Stimulated activated CD8-positive, alpha-beta memory T cell treated with anti-CD3 and anti-CD28 coated beads, Interleukin-15, amount 100 ng/mL, for 4 hours (primary cell): Measurements from ENCODE around the gene FUT7.
"Not testable (repeated sequence)": the region's sequence is repeated elsewhere in the genome, so short reads cannot be mapped to it uniquely, and the experiment has no call there.

ENCODE experiments used
- DNase-seq, 2 donors: peaks; one replicate each; pipeline ENCODE4 v3.0.0-alpha.2; 2020; ENCODE audit warnings: low read depth in 2 of 2

The FUT7 gene

DNA sequence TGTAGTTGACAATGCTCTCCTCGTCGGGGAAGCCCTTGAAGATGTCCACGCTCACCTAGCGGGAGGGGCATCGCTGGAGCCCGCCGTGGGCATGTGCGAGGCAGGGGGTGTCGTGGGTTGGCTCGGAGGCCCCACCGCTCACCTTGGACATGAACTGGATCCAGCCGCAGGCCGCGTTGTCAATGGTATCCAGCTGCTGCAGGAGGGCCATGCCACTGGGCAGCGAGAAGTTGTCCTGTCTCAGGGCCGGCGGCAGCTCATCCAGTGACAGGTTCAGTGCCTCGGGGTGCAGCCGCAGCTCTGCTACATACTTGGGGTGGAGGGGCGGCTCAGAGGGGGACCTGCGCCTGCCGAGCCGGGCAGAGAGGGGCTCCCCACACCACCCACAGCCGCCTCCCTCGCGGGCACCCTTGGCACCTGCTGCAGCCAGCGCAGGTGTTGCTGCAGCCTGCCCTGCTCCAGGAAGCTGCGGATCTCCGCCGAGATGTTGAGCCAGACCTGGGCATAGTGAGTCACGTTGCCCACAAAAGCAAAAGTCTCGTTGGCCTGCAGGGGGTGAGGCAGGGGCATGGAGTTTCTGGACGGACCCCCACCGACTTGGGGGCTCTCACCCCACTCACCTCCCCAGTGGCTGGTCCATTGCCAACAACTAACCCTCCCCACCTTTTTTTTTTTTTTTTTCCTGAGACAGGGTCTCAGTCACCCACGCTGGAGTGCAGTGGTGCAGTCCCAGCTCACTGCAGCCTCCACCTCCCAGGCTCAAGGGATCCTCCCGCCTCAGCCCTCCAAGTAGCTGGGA, 12.9 kb downstream of the FUT7 start:
- no peak for DNase-seq

DNA sequence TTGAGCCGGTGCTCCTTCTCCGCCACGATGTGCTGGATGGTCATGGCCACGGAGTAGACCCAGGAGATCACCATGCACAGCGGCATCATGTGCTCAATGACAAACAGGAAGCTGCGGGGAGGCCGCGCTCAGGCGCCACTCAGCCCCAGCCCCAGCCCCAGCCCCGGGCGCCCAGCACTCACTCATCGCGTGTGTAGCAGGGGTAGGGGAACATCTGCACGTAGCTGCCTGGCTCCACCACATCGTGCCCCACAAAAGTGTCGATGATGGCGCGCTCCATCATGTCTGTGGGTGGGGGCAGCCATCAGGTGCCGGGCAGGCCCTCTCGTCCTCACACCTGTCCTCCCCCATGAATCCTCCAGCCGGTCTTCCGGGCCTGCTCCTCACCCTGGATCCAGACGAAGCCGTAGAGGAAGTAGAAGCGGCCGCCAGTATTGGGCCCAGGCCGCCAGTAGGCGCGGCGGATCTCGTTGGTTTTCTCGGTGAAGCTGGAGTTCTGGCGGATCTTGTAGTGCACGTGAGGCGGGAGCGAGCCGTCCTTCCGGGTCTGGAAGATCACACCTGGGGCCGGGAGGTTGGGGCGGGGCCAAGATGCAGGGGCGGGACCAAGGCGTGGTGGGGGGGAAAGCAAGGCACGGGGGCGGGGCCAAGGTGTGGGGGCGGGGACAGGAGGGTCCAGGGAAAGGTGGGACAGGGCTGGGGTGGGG, 13.9 kb downstream of the FUT7 start:
- DNase-seq = no peak

DNA sequence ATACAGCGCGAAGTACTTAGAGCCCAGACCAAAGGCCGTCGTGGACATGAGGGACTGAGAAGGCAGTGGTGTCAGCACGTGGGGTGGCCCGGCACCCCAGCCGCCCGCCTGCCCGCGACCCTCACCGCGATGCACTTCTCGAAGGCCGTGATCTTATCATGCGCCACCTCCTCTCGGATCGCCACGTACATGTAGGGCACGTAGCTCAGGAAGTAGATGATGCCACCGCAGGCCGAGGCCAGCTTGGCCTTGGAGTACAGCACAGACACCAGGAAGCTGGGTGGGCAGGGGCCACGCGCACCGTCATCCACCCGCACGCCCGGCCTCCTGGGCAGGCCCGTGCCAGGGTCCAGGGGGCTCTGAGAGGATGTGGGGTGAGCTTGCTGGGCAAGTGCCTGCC, 14.8 kb downstream of the FUT7 start:
- DNase-seq = no peak

DNA sequence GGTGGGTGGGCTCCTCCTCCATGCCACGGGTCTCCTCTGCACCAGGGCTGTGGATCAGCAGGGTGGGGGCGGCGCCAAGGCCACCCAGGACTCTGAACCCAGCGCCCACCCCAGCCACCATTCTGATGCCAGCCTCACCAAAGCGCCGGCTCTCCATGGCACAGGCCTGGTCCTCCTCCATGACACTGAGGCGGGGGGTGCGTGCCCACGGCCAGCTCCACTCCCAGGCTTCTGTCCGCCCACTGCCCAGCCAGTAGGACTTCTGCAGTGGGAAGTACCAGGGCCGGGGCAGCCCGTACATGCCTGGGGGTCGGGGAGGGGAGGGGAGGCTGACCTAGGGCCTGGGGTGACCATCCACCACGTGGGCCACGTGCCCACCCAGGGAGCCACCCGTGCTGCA, 15.5 kb downstream of the FUT7 start:
- no peak for DNase-seq

DNA sequence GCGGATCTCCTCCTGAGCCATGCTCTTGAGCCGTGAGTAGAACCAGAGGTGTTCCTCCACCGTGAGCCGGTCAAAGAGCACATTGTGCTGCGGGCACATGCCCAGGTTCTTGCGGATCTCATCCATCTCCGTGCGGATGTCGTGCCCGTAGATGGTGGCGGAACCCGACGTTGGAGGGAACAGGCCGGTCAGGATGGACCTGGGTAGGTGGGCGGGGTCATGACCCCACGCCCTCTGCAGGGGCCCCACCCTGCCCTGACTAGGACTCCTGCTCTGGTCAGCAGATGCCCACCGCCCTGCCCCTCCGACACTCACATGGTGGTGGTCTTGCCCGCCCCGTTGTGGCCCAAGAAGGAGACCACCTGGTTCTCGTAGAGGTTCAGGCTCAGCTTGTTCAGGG, 15.9 kb downstream of the FUT7 start:
- no peak for DNase-seq

DNA sequence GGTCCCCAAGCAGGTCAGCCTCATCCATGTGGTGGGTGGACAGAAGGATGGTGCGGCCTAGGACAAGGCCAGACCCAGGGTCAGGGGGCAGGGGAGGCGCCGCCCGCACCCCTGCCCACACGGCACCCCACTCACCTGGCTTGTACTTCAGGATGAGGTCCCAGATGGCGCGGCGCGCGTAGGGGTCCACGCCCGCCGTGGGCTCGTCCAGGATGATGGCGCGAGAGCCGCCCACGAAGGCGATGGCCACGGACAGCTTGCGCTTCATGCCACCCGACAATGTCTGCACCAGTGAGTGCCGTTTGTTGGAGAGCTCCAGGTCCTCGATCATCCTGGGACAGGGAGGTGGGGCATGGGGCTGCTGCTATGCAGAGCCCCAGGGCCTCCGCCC, 16.4 kb downstream of the FUT7 start:
- no peak for DNase-seq

DNA sequence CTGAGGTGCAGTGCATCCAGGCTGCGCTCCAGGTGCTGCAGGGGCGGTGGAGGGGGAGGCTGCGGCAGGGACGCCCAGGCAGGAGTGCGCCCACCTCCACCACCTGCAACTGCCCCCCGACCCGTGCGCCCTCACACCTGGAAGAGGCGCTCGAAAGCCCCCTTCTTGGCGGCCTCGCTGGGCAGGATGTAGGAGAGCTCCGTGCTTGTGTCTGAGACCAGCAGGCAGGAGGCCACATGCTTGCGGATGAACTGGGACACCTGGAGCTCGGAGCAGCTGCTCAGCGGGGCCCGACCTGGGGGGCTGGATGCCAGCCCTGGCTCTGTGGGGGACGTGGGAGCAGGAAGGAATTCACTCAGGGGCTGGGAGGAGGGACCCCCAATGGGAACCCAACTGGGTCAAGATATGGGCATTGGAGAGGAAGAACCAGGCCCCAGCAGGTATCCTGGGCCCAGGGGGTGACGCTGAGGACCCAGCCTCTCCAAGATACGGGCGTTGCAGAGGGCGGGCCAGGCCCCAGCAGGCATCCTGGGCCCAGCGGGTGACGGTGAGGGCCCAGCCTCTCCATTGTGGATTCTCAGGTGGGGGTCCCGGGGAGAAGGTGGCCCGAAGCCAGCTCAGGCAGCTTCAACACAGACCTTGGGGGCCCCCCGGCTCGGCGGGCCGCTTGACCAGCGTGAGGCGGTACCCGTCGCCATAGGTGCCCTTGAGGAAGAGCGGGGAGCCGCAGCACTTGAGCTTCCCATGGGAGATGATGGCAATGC, 16.9 kb downstream of the FUT7 start:
- DNase-seq = no peak

DNA sequence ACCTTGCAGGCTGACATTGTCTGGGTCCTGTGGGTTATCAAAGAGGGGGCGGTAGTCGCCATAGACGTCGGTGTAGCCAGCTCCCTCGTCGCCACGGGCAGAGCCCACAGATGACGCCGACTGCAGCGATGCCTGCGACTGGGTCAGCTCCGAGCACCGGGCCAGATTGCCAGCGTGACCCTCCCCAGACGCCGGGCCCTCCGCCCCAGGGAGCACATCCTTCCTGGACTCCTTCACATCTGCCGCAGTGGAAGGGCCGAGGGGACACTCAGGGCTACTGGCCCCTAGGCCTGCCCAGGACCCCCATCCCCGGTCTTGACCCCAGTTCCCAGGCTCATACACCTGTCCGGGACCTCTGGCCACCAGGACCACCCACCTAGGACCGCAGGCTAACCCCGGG, 17.7 kb downstream of the FUT7 start:
- no peak for DNase-seq

DNA sequence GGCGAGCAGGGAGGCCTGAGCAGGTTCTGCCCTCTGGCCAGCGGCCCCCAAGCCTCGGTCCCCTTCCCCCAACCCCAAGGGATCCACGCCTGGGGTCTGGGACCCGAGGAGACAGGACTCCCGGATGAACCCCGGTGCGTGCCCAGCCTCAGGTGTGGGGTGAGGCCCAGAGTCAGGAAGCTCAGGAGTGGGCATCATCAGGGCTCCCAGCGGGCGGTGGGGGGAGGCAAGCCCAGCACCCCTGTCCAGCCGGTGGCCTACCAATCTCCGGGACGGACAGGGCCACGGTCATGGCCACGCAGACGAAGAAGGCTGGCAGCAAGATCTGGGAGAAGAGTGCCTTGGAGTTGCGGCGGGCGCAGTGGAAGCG, 18.3 kb downstream of the FUT7 start:
- no peak for DNase-seq

DNA sequence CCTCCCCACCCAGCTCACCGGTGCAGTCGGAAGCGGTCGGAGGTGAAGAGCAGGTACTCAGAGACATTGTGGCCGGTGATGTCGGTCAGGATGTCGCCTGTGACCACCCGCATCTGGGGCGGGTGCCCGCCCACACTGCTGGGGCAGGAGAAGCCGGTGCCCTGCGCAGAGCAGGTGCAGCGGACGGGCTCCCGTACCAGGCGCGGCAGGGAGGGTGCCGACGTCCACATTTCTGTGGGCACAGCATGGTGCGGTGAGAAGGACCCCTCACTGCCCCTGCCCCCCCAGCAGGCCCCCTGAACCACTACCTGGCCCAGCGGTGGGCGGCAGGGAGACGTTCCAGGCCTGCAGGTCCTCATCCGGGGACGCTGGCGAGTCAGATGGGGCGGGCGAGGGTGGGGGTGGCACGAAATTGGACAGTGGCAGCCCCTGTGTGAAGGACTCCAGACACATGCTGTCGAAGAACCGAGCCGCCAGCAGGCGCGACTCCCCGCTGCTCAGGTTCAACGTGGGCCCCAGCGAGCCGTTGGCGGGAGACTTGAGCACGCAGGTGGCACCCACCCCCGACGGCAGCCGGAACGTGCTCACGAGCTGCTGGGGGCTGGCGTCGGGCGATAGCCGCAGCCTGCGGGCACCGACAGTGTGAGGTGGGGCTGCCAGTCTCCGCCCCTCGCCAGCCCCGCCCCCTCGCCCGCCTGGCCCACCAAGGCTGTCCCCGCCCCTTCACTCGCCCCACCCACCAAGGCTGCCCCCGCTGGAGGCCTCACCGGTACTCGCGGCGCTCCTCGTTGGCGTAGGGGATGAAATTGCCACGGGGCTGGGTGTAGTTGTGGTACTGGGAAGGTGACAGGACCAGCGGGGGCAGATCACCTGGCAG, 19.0 kb downstream of the FUT7 start:
- DNase-seq = no peak

DNA sequence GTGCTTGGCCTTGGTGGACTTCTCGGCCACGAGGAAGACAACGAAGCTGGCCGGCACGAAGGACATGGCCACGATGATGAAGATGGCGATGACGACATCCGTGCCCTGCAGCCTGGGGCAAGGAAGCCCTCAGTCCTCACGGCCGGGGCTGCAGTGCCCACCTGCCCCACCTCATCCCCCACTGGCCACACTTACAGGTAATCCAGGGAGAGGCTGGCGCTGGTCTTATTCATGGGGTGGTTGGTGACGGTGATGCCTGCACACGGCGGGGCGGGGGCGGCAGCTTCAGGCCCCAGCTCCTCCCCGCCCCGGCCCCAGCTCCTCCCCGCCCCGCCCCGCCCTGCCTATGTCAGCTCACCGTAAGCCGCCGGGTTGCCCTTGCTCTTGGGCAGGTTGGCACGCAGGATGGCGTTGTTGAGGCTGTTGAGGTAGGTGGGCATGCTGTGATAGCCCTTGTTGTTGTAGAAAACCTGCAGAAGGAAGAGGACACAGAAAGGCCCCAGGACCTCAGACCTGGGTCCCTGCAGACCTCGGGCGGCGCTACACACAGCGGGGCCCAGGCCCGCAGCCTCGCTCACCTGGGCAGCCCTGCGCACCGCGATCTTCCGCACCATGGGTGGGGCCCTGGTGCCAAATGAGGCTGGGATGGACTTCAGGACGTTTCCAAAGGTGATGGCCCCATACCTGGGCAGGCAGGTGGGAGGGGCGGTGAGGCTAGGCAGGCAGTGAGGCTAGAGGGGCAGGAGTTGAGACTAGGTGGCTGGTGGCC, 19.8 kb downstream of the FUT7 start:
- no peak for DNase-seq

DNA sequence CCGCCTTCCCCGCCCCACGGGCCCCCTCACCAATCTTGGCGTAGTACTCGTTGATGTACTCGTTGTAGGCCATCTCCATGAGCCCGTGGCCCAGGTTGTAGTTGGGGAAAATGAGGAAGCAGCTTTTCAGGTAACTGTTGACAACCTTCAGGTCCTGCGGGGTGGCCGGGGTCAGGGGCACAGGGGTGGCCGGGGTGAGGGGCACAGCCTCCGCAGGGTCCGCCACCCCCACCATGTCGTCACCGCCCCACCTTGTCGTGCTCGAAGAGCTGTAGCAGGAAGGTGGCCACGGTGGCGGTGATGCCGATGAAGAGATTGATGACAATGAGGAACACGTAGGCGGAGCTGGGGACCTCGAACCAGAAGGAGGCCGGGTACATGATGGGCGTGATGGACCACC, 20.7 kb downstream of the FUT7 start:
- no peak for DNase-seq

DNA sequence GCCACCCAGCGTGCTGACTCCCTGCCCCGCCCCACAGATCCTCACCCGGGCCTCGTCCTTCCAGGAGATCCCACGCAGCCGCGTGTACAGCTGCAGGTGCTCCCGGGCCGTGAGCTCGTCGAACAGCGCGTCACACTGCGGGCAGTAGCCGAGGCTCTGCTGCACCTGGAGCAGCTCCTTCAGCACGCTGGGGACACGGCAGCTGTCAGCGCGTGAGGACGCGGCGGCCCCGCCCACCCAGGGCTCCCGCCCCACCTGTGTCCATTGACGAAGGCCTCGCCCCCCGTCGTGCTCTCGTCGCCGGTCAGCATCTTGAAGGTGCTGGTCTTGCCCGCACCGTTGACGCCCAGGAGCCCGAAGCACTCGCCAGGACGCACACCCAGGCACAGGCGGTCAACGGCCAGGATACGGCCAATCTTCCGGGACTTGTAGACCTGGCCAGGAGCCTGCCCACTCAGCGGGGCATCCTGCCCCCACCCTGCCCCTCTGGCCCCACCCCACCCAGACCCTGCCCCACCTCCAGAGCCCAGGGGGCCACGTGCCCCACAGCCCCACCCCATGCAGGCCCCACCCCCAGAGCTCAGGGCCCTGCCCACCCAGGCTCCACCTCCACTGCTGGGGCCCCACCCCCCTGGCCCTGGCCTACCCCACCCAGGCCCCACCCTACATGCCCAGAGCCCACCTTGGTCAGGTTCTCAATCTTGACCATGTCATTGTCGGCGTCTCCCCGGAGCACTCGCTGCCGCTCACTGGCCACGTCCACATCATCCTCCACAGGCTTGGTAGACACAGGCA, 21.8 kb downstream of the FUT7 start:
- no peak for DNase-seq

DNA sequence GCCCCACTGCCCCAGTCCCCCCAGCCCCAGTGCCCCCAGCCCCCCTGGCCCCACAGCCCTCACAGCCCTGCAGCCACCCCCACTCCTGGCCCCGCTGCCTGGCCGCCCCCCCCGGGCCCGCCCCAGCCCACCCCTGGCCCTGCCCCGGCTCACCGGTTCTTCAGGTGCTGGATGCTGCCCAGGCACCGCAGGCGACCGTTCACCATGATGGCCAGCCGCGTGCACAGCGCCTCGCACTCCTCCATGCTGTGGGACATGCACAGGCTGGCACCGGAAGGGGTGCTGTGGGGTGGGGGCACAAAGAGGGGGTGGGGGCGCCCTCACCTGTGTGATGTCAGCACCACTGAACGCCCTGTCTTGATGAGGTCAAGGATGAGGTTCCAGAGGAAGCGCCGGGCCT, 22.7 kb downstream of the FUT7 start:
- no peak for DNase-seq

DNA sequence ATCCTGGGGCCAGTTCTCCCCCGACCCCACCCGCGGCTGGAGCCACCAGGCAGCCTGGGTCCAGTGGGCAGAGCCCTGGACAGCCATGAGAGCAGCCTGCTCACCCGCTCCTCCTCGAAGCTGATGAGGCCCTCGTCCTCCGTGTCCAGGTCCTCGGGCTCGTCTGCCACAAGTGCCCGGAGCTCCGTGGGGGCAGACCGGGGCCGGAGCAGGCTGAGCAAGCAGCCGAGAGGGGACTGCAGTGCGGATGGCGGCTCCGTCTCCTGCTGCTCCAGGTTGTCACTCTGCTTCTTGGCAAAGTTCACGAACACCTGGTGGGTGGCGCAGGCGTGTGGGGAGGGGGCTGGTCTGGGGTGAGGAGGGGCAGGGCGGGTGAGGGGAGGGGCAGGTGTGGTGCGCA, 23.6 kb downstream of the FUT7 start:
- DNase-seq = no peak

DNA sequence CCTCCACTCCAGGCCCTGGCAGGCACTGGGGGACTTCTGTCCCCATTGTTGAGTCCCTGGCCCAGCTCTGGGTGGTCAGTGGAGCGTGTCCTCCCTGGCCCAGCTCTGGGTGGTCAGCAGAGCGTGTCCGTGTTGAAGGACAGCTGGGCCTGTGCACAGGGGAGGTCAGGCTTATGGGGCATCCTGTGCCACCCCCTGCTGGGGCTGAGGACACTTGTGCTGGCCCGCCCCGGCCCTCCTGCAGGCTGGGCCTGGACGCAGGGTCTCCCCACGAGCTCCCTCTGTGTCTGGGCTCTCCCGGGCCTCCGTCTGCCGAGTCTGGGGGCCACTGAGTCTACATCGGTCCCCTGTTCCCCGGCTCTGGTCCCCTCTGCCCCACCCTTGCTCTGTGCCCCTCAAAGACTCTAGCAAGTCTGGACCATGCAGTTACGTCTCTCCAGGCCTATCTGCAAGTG, 24.0 kb downstream of the FUT7 start:
- DNase-seq = no peak

DNA sequence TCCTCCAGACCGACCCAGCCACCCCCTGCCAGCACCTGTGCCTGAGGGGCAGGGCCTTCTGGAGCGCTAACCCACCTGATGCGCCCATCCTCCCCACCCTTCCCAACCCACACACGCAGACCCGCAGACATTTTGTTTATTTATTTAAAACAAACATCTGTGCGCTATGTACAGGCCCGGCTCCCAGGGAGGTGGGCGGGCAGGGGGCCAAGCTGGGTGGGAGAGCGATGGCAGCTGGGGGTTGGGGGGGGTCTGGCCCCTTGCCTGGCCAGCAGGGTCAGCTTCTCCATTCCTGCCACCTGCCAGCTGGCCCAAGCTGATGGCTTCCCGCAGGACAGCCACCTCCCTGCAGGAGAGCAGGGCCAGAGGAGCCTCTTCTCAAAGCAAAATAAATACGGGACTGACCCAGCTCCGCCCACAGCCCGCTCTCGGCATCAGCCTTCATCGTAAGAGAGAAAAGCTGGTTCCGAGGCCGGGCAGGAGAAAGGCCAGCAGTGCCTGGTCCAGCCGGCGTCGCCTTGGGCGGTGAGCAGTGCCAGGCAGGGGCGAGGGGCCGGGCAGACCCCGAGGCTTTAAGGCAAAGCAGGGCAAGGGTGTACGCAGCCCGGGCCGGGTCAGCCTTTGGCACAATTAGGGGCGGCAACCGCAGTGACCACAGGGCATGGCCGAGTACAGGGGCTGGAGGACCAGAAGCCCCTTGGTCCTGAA, 24.6 kb downstream of the FUT7 start:
- DNase-seq = no peak

DNA sequence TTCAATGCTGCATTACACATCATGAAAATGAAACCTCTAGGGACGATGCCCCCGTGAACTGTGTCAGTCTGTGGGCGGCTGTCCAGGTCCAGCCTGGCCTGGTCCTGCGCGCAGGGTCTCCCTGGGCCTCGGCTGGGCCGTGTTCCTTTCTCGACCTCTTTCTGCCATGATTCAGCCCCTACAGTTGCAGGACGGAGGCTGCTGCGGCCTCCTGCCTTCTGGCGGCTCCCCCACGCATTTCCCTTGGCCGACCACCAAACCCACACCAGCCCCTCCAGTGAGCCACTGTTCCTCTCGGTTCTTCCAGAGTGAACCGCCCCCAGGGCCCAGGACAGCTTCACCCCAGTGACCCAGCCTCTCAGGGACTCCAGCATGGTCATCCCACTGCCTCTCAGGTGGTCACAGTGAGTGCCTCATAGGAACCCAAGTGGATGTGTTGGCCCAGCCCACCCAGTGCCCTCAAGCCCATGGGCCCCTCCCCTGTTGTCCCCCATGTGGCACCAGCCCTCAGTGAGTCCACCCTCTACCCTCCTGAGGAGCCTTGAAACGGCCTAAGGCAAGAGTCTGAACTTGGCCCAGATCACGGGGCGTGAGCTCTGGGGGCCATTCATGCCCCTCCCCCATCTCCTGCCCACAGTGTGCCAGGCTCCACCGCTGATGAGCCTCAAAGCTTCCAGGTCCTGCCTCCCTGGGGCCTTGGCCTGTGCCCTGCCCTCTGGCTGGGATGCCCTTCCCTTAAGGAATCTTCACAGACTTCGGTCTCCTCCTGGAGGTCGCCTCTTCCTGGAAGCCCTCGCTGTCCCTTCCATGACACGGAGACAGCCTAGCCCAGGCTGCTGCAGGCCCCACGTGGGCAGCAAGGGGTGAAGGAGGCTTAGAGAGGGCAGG, 25.5 kb downstream of the FUT7 start:
- DNase-seq = no peak

DNA sequence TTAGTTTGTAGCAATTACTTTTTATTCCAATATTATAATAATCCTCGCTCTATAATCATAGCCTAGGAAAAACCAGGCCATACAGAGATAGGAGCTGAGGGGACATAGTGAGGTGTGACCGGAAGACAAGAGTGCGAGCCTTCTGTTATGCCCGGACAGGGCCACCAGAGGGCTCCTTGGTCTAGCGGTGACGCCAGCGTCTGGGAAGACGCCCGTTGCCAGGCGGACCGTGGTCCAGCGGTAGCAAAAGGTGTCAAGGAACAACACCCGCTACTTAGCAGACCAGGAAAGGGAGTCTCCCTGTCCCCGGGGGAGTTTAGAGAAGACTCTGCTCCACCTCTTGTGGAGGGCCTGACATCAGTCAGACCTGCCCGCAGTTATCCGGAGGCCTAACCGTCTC, 27.6 kb downstream of the FUT7 start:
- not testable (repeated sequence) for DNase-seq
